CD4-positive, alpha-beta T cell treated with Interleukin-1 beta for 1 hour (primary cell): ENCODE data around the gene C1orf185.
A peak's percentile ranks its signal among the peaks of the same experiment; 100 is the strongest.
"Not testable (repeated sequence)": the region's sequence is repeated elsewhere in the genome, so short reads cannot be mapped to it uniquely, and the experiment has no call there.

ENCODE experiments used
- DNase-seq, 2 donors: peaks; one replicate each; pipeline ENCODE4 v3.0.0-alpha.2; 2020 to 2022

Gene C1orf185

DNA sequence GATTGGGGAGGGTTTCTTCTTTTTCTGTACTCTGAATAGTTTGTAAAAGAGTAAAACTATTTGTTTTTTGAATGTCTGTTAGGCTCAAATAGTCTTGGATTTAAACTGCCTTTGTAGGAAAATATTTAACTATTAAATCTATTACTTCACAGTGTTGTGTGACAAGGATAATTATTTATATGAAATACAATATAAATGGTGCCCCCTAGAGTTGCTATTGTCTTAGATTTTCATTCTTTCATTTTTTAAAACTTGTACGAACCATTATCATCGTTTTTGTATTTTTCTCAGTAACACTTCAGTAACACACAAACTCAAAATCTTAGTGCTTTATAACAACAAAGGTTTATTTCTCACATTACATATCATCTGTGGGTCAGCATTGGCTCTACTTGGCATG lies 37.4 kb downstream of the C1orf185 start:
- no peak for DNase-seq

DNA sequence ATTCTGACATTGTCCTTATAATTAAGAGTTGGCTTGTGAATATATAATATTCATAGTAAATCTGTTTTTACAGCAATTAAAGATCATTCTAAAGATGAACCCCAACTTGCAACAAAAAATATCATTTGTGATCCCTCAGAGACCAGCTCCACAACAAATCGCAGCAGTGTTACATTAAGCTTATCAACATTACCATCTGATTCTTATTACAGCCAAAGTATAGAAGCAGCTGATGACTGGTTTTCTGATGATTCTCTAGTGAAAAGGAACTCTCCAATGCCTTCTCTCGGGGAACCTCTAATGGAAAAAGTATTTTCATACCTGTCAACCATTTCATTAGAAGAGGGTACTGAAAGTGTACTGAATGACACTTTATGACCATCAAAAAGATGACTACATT lies 45.4 kb downstream of the C1orf185 start:
- no peak for DNase-seq

DNA sequence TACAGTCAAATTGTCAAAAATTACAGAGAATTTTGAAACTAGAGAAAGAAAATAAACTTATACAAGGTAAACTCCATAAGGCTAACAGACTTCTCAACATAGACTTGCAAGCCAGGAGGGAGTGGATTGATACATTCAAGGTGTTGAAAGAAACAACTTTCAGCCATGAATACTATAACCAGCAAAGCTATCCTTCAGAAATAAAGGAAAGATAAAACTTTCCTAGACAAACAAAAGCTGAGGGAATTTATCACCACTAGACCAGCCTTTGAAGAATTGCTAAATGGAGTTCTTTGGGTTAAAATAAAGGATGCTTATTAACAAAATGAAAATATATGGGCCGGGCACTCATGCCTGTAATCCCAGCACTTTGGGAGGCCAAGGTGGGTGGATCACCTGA lies 52.7 kb downstream of the C1orf185 start:
- DNase-seq = no peak

DNA sequence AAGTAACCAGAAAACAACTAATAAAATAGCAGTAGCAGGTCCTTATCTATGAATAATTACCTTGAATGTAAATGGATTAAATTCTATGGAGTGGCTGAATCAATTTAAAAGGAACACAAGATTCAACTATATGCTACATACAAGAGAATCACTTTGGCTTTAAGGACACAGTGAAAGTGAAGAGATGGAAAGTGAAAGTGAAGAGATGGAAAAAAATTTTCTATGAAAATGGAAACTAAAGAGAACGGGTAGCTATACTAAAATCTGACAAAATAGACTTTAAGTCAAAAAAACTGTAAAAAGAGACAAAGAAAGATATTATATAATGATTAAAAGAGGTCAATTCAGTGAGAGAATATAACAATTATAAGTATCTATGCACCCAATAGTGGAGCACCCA lies 54.7 kb downstream of the C1orf185 start:
- no peak for DNase-seq

DNA sequence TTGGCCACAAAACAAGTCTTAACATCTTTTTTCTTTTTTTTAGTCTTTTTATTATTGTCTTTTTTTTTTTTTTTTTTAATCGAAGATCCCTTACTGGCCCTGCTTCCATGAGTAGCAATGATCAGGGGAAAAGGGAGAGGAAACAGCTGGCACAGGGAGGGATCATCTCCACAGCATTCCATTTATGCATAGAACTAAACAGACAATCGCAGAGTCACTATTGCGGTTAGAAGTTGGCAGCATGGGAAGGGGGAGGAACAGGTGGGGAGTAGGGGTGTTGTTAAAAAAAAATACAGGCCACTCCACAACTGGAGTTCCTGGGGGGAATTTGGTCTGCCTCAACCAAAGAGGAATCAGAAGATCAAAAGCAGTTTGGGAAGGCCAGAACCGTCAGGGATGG lies 55.4 kb downstream of the C1orf185 start:
- DNase-seq = no peak

DNA sequence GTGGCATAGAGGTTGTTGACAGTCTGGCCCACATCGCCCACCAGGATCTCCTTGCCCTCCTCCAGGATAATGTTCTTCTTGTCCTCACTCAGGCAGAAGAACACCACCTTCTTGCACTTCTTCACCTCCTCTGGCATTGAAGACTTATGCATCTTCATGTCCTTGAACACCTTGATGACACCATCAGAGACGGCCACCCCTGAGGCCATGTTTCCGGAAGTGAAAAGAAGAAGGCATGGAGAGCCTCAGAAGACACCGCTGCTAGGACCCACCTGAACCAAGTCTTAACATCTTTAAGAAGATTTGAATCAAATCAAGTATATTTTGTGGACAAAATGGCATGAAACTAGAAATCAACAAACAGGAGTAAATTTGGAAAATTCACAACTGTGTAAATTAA lies 56.2 kb downstream of the C1orf185 start:
- no peak for DNase-seq

DNA sequence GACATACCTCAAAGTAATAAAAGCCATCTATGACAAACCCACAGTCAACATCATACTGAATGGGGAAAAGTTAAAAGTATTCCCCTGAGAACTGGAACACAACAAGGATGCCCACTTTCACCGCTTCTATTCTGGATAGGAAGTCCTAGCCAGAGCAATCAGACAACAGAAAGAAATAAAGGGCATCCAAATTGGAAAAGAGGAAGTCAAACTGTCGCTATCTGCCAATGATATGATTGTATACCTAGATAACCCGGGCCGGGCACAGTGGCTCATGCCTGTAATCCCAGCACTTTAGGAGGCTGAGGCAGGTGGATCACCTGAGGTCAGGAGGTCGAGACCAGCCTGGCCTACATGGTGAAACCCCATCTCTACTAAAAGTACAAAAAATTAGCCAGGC lies 60.5 kb downstream of the C1orf185 start:
- DNase-seq = not testable (repeated sequence)

DNA sequence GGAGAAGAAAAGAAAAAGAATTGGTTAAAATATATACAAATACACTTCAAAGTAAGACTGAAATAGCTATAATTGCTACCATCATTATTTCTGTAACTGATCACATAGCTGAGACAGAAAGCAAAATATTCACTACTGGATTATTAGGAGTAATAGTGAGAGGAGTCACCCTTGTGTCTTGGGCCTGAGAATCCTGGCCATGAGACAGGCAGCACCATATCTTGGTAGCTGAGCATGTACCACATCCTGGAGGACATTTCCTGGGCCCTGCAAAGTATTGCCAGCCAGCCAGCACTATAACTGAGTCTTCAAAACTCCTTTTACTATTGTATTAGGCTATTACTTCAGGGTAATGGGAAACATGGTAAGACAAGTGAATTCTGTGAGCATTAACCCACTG lies 63.5 kb downstream of the C1orf185 start:
- DNase-seq = no peak

DNA sequence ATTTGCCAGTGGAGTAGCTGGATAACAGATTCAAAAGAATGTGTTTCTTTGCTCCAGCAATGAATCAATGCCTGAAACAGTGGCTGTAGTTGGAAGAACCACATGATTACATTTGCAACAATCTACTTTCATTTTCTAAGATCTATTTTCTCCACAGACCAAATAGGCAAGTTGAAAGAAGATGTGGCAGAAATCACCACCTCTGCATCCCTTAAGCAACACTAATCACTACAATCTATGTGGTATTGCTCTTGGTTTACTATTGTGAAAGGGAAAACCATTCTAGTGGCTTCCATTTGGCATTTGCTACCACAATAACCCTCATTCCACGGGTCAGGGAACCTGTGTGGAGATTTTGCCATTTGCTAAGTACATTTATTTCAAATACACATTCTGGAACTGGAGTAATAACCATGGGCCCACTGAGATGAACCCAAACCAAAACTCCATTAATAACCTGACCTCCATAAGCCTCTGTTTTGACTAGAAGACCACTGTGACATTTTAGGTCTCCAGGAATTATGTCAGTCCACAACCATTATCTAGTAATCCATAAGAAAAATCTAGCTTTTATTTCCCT lies 66.3 kb downstream of the C1orf185 start:
- DNase-seq = no peak

DNA sequence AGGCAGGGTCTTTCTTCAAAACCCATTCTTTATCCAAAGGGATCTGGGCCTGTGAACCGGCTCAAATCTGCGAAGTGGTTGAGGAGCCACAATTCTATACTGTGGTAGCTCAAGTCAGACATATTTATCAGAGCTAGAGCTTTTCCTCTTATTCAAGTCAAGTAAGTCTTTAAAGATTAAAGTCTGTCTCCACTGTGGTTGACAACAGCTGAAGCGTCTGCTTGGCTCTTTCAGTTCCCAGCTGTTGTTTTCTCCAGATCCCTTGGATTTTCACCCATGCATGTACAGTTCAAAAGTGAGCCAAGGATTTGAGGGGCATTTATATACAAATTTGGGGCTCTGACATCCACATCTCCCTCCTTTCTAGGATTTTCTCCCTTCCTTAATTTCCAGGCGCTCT lies 66.9 kb downstream of the C1orf185 start:
- no peak for DNase-seq

DNA sequence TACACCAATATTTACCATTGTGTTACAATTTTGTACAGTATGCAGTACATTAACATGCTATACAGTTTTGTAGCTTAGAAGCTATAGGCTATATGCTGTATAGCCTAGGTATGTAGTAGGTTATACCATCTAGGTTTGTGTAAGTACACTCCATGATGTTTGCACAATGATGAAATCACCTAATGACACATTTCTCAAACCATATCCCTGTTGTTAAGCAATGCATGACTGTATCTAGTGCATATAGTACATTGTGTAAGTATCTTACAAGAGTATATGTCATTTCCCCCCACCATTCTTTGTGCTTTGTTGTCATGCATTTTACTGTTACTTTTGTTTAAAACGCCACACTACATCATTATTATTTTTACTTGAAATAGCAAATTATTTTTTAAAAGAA lies 68.3 kb downstream of the C1orf185 start:
- DNase-seq = no peak

DNA sequence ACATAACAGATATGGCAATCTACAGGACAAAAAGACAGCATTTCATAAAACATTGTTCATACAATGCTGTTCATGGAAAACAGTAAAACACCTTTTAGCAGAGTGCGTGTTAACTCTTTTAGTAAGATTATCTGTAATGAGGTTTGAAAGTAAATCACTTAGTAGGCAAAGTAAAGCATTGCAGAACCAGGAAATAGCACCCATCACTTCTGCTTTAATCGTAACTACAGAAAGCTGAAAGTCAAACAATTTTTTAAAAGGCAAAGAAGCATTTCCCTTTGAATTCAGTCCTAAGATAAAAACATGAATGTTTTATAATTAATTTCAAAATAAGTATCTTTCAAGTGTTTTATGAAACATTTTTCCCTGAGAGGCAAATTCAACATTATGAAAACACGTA lies 70.8 kb downstream of the C1orf185 start:
- DNase-seq = no peak

DNA sequence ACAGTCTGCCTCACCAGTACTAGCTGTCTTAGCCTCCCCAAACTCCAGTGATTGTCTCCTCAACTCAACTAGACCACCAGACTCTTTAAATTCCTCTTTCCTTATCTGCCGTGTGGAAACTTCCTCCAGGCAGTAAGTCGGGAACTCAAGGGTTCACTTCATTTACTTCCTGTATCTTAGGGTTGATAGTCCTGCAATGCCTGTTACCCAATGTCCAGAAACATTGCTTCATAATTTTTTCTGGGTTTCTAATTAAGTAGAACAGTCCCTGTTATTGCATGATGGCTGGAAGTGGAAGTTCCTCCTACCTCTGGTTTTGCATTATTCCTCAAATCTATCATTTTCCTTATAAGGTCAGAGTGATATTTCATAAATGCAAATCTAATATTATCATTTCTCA lies 73.2 kb downstream of the C1orf185 start:
- DNase-seq = no peak

DNA sequence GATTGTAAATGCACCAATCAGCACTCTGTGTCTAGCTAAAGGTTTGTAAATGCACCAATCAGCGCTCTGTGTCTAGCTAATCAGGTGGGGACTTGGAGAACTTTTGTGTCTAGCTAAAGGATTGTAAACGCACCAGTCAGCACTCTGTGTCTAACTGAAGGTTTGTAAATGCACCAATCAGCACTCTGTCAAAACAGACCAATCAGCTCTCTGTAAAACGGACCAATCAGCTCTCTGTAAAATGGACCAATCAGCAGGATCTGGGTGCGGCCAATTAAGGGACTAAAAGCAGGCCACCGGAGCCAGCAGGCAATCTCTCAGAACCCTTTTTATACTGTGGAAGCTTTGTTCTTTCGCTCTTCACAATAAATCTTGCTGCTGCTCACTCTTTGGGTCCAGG lies 76.0 kb downstream of the C1orf185 start:
- not testable (repeated sequence) for DNase-seq

DNA sequence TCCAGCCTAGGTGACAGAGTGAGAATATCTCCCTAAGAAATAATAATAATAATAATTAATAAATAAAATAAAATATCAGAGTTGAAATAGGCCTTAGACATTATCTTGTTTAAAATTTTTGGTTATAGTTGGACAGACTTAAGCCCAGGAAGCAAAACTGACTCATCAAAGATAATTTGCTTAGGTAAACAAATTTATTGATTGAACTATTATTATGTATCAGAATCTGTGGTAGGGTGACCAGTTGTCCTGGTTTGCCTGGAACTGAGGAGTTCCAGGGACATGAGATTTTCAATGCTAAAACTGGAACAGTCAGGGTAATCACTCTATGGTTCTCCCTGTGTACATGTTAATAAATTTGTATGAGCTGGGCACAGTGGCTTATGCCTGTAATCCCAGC lies 86.2 kb downstream of the C1orf185 start:
- DNase-seq = no peak

DNA sequence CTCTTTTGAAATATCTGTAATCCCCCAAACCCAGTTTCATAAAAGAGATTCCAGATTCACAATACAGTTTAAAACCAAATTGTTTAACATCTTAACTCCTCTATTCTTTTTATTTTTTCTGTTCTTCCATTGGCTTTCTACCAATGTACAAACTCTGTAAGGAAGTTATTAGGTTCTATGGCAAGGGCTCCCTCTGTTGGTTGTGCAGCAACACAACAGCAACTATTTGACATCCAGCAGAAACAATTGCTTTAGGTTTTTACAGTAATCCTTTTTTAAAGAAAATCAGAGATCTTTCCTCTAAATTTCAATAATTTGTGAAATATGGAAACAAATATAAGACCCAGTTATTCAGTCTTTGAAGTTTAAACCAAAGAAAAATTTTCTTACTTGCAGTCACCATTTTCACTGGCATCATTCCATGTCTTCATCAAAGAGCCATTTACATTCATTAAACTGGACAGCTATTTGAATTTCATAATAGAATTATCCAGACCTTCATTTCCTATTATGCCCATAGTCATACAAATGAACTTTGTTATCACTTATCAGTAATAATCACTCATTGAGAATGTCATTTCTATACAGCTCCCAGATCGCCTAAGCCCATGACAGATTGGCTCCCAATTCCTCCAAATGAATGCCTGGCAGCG lies 87.5 kb downstream of the C1orf185 start:
- peak; percentile 35 to 54 for DNase-seq

DNA sequence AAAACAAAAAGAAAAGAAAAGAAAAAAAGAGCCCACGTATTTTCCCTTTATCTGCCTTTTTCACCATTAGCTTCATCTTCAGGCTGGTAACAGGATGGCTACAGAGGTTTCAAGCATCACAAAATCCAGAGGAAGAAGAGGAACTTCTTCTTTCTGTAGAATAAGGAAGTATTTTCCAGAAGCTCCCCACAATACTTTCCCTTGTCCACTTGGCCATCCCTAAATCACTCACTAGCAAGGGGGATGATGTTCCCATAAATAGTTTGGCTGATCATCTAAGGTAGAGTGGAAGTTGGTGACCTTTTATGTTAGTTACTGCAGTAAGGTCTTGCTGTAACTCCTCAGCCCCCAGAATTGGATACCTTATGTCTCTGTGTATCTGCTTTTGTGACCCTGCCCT lies 88.9 kb downstream of the C1orf185 start:
- DNase-seq = no peak

DNA sequence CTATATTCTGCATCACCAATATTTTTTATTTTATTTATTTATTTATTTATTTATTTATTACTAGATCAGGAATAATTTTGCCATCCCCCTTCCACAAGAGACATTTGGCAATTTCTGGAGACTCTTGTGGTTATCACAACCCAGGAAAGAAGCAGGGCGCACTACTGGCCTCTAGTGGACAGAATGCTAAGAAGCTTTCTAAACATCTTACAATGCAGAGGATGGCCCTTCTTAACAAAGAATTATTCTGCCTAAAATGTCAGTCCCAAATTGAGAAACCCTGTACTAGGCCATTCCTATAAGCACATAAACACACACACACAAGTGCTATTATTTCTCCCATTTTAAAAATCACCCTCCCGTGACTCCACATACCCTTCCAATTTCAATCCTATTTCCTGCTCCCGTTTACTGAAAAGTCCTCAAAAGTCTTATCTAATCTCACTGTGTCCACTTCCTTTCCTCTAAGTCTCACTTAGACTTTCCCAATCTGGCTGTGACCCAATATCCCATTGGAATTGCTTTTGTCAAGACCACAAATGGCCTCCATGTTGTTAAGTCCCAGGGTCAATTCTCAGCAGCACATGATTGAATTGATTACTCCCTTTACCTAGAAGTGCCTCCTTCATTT lies 90.3 kb downstream of the C1orf185 start:
- peak; percentile 36 to 58 for DNase-seq

DNA sequence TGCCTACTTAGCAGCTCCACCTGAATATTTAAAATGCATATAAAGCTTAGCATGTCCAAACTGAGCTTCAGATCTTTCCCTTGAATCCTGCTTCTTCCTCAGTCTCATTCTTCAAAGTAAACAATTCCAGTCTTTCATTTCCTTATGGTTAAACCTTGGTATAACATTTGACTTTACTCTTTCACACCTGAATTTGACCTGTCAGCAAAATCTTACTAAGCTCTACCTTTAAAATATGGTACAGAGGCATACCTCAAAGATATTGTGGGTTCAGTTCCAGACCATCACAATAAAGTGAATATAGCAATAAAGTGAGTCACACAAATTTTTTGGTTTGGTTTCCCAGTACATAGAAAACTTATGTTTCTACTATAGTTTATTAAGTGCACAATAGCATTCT lies 91.5 kb downstream of the C1orf185 start:
- DNase-seq = no peak
